NCI-H146 (cell line): Measurements from ENCODE around the gene TFCP2L1.
A peak's percentile ranks its signal among the peaks of the same experiment; 100 is the strongest.

ENCODE experiments used
- DNase-seq: peaks from one replicate; lab custom pipeline; 2025; lab: John Stamatoyannopoulos, UW

Gene TFCP2L1

GRCh38 chr2:121218386-121218938 is 66.5 kb downstream of the TFCP2L1 start:
- DNase-seq = no peak

GRCh38 chr2:121217627-121218026 is 67.4 kb downstream of the TFCP2L1 start:
- DNase-seq = no peak

GRCh38 chr2:121214296-121214695 is 70.7 kb downstream of the TFCP2L1 start:
- DNase-seq = peak; percentile 34

- no peak for DNase-seq
Observed at GRCh38 chr2:121213386-121213785, 71.6 kb downstream of the TFCP2L1 start.

- no peak for DNase-seq
Observed at GRCh38 chr2:121212661-121213325, 72.2 kb downstream of the TFCP2L1 start.

GRCh38 chr2:121211689-121212151 is 73.3 kb downstream of the TFCP2L1 start:
- peak; percentile 29 for DNase-seq

GRCh38 chr2:121211251-121211650 is 73.8 kb downstream of the TFCP2L1 start:
- DNase-seq = peak; percentile 65

- DNase-seq = peak; percentile 23
Observed at GRCh38 chr2:121210691-121211090, 74.3 kb downstream of the TFCP2L1 start.

- no peak for DNase-seq
Observed at GRCh38 chr2:121209014-121209610, 75.9 kb downstream of the TFCP2L1 start.

- DNase-seq = no peak
Observed at GRCh38 chr2:121207494-121207893, 77.5 kb downstream of the TFCP2L1 start.

- DNase-seq = no peak
Observed at GRCh38 chr2:121205321-121205942, 79.6 kb downstream of the TFCP2L1 start.

GRCh38 chr2:121203591-121204249 is 81.3 kb downstream of the TFCP2L1 start:
- no peak for DNase-seq

- DNase-seq = no peak
Observed at GRCh38 chr2:121202541-121203310, 82.3 kb downstream of the TFCP2L1 start.

- no peak for DNase-seq
Observed at GRCh38 chr2:121201796-121202195, 83.2 kb downstream of the TFCP2L1 start.

- no peak for DNase-seq
Observed at GRCh38 chr2:121200419-121201315, 84.3 kb downstream of the TFCP2L1 start.

- DNase-seq = no peak
Observed at GRCh38 chr2:121200011-121200347, 85.0 kb downstream of the TFCP2L1 start.

- no peak for DNase-seq
Observed at GRCh38 chr2:121199281-121200010, 85.6 kb downstream of the TFCP2L1 start.

- DNase-seq = no peak
Observed at GRCh38 chr2:121197369-121198091, 87.5 kb downstream of the TFCP2L1 start.

GRCh38 chr2:121196849-121197155 is 88.2 kb downstream of the TFCP2L1 start:
- no peak for DNase-seq
